ENCODE results near the gene CRCP. TPM values are rescaled to one million over a fixed set of nuclear protein-coding genes. Genes with fewer than 3 reads are reported as not detected.
A peak's percentile ranks its signal among the peaks of the same experiment; 100 is the strongest.

The CRCP gene
- total and polyA plus RNA-seq, 2 of the 13 experiments (the other 11 are each of a cell fraction or from before 2014, with no cell fraction given) = 22.7 to 31.0 TPM

DNA sequence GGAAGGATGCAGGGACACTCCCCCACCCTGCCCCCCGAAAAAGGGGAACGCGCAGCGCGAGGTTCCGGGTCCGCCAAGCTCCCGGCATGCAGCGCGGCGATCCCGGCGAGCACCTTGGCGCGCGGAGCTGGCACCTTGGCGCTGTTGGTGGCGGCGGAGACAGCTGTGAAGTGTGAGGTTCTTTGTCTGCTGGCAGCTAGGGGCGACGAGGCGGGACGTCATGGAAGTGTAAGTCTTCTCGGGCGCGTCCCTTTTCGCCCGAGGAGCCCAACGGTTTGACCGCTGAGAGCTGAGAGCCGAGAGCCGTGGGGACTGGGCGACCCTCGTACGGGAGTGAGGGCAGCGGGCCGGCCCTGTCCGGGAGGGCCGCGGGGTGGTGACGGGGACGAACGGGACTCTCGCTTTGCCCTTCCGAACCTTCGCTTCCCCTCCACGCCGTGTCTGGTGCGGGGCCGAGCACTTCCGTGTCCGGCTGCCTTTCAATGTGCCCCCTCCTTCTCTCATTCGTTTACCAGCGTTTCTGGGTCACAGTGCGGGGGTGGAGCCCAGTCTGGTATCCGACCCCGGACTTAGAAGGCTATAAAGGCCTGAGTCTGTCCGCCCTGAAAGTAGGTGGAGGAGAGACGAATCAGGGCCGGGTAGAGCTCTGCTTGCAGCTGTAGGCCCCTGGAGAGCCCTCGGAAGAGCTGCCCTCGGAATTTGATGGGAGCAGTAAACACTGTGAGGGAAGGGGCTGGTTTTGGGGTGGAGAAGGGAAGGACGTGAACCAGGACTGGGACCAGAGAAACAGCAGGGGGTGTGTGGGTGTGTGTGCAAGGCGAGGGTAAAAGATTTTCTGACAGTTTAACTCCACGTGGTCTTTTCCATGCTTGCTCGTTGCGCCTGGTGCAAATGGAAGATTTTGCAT, at the start of gene CRCP (continued):
- no peak; the same call in 1 of the 2 replicates for TF ChIP-seq ZBTB38 (CRISPR knock-in tag; IDR thresholded peaks at IDR 0.05)
- TF ChIP-seq WIZ (CRISPR knock-in tag; IDR thresholded peaks at IDR 0.05) = peak; percentile 64
- no peak for TF ChIP-seq MAFF (IDR thresholded peaks at IDR 0.05; ENCODE audit: low read depth, low read length)
- no peak for TF ChIP-seq SYNCRIP (IDR thresholded peaks at IDR 0.05; ENCODE audit: insufficient read depth, low read depth, low read length)
- TF ChIP-seq, protein P1, sequence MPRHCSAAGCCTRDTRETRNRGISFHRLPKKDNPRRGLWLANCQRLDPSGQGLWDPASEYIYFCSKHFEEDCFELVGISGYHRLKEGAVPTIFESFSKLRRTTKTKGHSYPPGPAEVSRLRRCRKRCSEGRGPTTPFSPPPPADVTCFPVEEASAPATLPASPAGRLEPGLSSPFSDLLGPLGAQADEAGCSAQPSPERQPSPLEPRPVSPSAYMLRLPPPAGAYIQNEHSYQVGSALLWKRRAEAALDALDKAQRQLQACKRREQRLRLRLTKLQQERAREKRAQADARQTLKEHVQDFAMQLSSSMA (CRISPR knock-in tag; IDR thresholded peaks at IDR 0.05) = no peak; the same call in 1 of the 2 replicates
- TF ChIP-seq, protein P2, sequence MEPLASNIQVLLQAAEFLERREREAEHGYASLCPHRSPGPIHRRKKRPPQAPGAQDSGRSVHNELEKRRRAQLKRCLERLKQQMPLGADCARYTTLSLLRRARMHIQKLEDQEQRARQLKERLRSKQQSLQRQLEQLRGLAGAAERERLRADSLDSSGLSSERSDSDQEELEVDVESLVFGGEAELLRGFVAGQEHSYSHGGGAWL (CRISPR knock-in tag; IDR thresholded peaks at IDR 0.05) = no peak
- TF ChIP-seq JDP2 (CRISPR knock-in tag; IDR thresholded peaks at IDR 0.05; ENCODE audit: borderline replicate concordance) = no peak
- TF ChIP-seq KMT2A (CRISPR knock-in tag; IDR thresholded peaks at IDR 0.05) = peak; percentile 85
- TF ChIP-seq ZNF891 (CRISPR knock-in tag; IDR thresholded peaks at IDR 0.05) = peak; percentile 90
- TF ChIP-seq KDM5B (CRISPR knock-in tag; IDR thresholded peaks at IDR 0.05; ENCODE audit: borderline replicate concordance) = peak; percentile 97
- TF ChIP-seq HCFC1 (IDR thresholded peaks at IDR 0.05; ENCODE audit: low read depth, low read length) = no peak
- no peak for TF ChIP-seq PAF1 (CRISPR knock-in tag; IDR thresholded peaks at IDR 0.05)
- TF ChIP-seq, protein P3, sequence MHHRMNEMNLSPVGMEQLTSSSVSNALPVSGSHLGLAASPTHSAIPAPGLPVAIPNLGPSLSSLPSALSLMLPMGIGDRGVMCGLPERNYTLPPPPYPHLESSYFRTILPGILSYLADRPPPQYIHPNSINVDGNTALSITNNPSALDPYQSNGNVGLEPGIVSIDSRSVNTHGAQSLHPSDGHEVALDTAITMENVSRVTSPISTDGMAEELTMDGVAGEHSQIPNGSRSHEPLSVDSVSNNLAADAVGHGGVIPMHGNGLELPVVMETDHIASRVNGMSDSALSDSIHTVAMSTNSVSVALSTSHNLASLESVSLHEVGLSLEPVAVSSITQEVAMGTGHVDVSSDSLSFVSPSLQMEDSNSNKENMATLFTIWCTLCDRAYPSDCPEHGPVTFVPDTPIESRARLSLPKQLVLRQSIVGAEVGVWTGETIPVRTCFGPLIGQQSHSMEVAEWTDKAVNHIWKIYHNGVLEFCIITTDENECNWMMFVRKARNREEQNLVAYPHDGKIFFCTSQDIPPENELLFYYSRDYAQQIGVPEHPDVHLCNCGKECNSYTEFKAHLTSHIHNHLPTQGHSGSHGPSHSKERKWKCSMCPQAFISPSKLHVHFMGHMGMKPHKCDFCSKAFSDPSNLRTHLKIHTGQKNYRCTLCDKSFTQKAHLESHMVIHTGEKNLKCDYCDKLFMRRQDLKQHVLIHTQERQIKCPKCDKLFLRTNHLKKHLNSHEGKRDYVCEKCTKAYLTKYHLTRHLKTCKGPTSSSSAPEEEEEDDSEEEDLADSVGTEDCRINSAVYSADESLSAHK (CRISPR knock-in tag; IDR thresholded peaks at IDR 0.05; ENCODE audit: borderline replicate concordance) = no peak
- TF ChIP-seq CREB1 (IDR thresholded peaks at IDR 0.05) = peak; percentile 43; the same call in 1 of the 2 replicates
- peak; percentile 32; the same call in 1 of the 2 replicates for TF ChIP-seq CREB1 (CRISPR knock-in tag; IDR thresholded peaks at IDR 0.05)
- TF ChIP-seq KDM2A (CRISPR knock-in tag; IDR thresholded peaks at IDR 0.05; ENCODE audit: borderline replicate concordance, low read depth) = peak; percentile 92
- TF ChIP-seq ZNF382 (CRISPR knock-in tag; IDR thresholded peaks at IDR 0.05; ENCODE audit: borderline replicate concordance) = no peak
- no peak for TF ChIP-seq ZNF260 (CRISPR knock-in tag; IDR thresholded peaks at IDR 0.05; ENCODE audit: borderline replicate concordance, low read depth)
- TF ChIP-seq, protein P4, sequence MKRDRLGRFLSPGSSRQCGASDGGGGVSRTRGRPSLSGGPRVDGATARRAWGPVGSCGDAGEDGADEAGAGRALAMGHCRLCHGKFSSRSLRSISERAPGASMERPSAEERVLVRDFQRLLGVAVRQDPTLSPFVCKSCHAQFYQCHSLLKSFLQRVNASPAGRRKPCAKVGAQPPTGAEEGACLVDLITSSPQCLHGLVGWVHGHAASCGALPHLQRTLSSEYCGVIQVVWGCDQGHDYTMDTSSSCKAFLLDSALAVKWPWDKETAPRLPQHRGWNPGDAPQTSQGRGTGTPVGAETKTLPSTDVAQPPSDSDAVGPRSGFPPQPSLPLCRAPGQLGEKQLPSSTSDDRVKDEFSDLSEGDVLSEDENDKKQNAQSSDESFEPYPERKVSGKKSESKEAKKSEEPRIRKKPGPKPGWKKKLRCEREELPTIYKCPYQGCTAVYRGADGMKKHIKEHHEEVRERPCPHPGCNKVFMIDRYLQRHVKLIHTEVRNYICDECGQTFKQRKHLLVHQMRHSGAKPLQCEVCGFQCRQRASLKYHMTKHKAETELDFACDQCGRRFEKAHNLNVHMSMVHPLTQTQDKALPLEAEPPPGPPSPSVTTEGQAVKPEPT (CRISPR knock-in tag; IDR thresholded peaks at IDR 0.05; ENCODE audit: low read depth) = peak; percentile 86; the same call in 1 of the 2 replicates
- TF ChIP-seq NR3C1 (CRISPR knock-in tag; IDR thresholded peaks at IDR 0.05) = no peak
- peak; percentile 37 for TF ChIP-seq MED1 (CRISPR knock-in tag; IDR thresholded peaks at IDR 0.05)
- TF ChIP-seq, protein P5, sequence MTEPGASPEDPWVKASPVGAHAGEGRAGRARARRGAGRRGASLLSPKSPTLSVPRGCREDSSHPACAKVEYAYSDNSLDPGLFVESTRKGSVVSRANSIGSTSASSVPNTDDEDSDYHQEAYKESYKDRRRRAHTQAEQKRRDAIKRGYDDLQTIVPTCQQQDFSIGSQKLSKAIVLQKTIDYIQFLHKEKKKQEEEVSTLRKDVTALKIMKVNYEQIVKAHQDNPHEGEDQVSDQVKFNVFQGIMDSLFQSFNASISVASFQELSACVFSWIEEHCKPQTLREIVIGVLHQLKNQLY (CRISPR knock-in tag; IDR thresholded peaks at IDR 0.05) = no peak

All from HepG2 (cell line).